Vagina (tissue), 2 donors: Measurements from ENCODE around the gene ARSG.

Source experiments
- POLR2A ChIP-seq, 2 donors: fragments of 450-650 bp; IDR thresholded peaks; one replicate each; pipeline ENCODE4 v1.6.1; 2017; ENCODE audit warnings: antibody characterized with exemption in 2 of 2, mild to moderate bottlenecking in 2 of 2, moderate library complexity in 2 of 2
- POLR2AphosphoS5 ChIP-seq, 2 donors: sonication (generic); formaldehyde crosslinking; IDR thresholded peaks; one replicate each; pipeline ENCODE4 v1.9.0; 2017; ENCODE audit warnings: antibody characterized with exemption in 2 of 2, mild to moderate bottlenecking in 2 of 2, low read depth in 1 of 2; ENCODE audit not compliant: insufficient read depth in 1 of 2
- TF ChIP-seq, protein P1 (sequence below), 3 experiments: fragments of 450-650 bp in 2 of 3; fragments of 200-600 bp in 1 of 3; sonication (generic) in 1 of 3; IDR thresholded peaks; one replicate each; pipeline ENCODE4 v1.5.1; 2017 to 2019; ENCODE audit warnings: antibody characterized with exemption in 3 of 3, mild to moderate bottlenecking in 2 of 3, moderate library complexity in 2 of 3

GRCh38 chr17:68352041-68352440, 60.7 kb downstream of the ARSG start:
- TF ChIP-seq, protein P1, sequence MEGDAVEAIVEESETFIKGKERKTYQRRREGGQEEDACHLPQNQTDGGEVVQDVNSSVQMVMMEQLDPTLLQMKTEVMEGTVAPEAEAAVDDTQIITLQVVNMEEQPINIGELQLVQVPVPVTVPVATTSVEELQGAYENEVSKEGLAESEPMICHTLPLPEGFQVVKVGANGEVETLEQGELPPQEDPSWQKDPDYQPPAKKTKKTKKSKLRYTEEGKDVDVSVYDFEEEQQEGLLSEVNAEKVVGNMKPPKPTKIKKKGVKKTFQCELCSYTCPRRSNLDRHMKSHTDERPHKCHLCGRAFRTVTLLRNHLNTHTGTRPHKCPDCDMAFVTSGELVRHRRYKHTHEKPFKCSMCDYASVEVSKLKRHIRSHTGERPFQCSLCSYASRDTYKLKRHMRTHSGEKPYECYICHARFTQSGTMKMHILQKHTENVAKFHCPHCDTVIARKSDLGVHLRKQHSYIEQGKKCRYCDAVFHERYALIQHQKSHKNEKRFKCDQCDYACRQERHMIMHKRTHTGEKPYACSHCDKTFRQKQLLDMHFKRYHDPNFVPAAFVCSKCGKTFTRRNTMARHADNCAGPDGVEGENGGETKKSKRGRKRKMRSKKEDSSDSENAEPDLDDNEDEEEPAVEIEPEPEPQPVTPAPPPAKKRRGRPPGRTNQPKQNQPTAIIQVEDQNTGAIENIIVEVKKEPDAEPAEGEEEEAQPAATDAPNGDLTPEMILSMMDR (IDR thresholded peaks at IDR 0.05): no peak
- TF ChIP-seq POLR2AphosphoS5 (IDR thresholded peaks at IDR 0.05; ENCODE audit: insufficient read depth in 1 of 2, low read depth in 1 of 2): no peak
- TF ChIP-seq POLR2A (IDR thresholded peaks at IDR 0.05): no peak
